NCI-H1105 treated with DMSO at 0.1 percent for 48 hours (cell line): Measurements from ENCODE around the gene ARNT2.
"Not testable (repeated sequence)": the region's sequence is repeated elsewhere in the genome, so short reads cannot be mapped to it uniquely, and the experiment has no call there.

Experiments used
- DNase-seq: peaks from one replicate; lab custom pipeline; 2025; lab: John Stamatoyannopoulos, UW

The ARNT2 gene

GRCh38 chr15:80492409-80492808 is 88.2 kb downstream of the ARNT2 start:
- no peak for DNase-seq

GRCh38 chr15:80492874-80493273 is 88.7 kb downstream of the ARNT2 start:
- no peak for DNase-seq

- DNase-seq: no peak
Observed at GRCh38 chr15:80494351-80494751, 90.2 kb downstream of the ARNT2 start.

- DNase-seq: no peak
Observed at GRCh38 chr15:80494756-80495155, 90.6 kb downstream of the ARNT2 start.

GRCh38 chr15:80495401-80495942 is 91.3 kb downstream of the ARNT2 start:
- no peak for DNase-seq

- DNase-seq: no peak
Observed at GRCh38 chr15:80496096-80496495, 91.9 kb downstream of the ARNT2 start.

- DNase-seq: no peak
Observed at GRCh38 chr15:80497221-80497620, 93.0 kb downstream of the ARNT2 start.

- no peak for DNase-seq
Observed at GRCh38 chr15:80498652-80499051, 94.5 kb downstream of the ARNT2 start.

- no peak for DNase-seq
Observed at GRCh38 chr15:80500021-80500420, 95.8 kb downstream of the ARNT2 start.

GRCh38 chr15:80501476-80501875 is 97.3 kb downstream of the ARNT2 start:
- no peak for DNase-seq

- DNase-seq: no peak
Observed at GRCh38 chr15:80502782-80503181, 98.6 kb downstream of the ARNT2 start.

- no peak for DNase-seq
Observed at GRCh38 chr15:80503319-80503952, 99.3 kb downstream of the ARNT2 start.

GRCh38 chr15:80504931-80505330 is 100.7 kb downstream of the ARNT2 start:
- DNase-seq: no peak

GRCh38 chr15:80506286-80506893 is 102.2 kb downstream of the ARNT2 start:
- DNase-seq: no peak

- DNase-seq: no peak
Observed at GRCh38 chr15:80507131-80507530, 102.9 kb downstream of the ARNT2 start.

GRCh38 chr15:80507638-80508316 is 103.6 kb downstream of the ARNT2 start:
- no peak for DNase-seq

GRCh38 chr15:80508783-80509182 is 104.6 kb downstream of the ARNT2 start:
- no peak for DNase-seq

GRCh38 chr15:80509800-80510199 is 105.6 kb downstream of the ARNT2 start:
- DNase-seq: no peak

GRCh38 chr15:80510985-80511384 is 106.8 kb downstream of the ARNT2 start:
- DNase-seq: not testable (repeated sequence)

GRCh38 chr15:80512726-80513660 is 108.8 kb downstream of the ARNT2 start:
- no peak for DNase-seq

- DNase-seq: no peak
Observed at GRCh38 chr15:80514071-80514780, 110.0 kb downstream of the ARNT2 start.
